ENCODE data around the gene EEF2K.
A peak's percentile ranks its signal among the peaks of the same experiment; 100 is the strongest.
"Not testable (repeated sequence)": the region's sequence is repeated elsewhere in the genome, so short reads cannot be mapped to it uniquely, and the experiment has no call there.

The EEF2K gene

DNA sequence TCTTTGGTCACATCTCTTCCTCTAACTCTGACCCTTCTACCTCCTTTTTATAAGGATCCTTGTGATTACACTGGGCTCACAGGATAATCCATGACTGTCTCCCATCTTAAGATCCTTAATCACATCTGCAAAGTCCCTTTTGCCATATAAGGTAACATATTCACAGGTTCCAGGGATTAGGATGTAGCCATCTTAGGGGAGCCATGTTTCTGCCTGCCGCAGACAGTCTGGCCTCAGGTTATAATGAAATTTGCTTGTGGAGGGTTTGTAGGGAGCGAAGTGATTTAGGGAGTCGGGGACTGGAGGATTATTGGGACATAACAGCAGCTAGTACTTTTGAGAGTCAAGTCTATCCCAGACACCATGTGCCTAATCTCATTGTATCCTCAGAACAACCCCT lies 7.7 kb downstream of the EEF2K start:
- DNase-seq, result no peak

DNA sequence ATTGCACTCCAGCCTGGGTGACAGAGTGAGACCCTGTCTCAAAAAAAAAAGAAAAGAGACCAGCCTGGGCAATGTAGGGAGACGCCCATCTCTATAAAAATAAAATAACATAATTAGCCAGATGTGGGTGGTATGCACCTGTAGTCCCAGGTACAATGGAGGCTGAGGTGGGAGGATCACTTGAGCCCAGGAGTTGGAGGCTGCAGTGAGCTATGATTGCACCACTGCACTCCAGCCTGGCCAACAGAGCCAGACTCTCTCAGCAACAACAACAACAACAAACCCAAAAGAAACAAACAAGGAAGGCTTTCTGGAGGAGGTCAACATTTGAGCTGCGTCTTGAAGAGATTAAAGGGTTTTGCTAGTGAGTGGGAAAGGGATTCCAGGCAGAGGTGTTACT lies 8.3 kb downstream of the EEF2K start:
- no peak for DNase-seq

DNA sequence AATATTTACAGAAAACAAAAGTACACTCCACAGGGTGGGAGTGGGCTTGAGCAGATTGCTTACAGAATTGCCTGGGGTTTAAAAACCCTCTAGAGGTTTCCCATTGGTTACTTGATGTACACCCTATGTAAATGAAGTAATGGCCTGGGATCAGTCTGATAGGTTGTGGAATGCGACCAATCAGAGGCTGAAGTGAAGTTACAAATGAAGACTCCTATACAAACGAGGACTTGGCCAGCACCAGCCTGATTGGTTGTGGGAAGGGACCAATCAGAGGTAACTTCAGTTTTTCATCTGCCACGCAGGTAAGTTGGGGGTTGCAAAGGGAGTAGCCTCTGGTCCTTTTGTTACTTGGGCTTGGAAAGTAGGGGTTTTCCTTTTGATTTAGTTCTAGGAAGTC lies 8.8 kb downstream of the EEF2K start:
- DNase-seq, result no peak

DNA sequence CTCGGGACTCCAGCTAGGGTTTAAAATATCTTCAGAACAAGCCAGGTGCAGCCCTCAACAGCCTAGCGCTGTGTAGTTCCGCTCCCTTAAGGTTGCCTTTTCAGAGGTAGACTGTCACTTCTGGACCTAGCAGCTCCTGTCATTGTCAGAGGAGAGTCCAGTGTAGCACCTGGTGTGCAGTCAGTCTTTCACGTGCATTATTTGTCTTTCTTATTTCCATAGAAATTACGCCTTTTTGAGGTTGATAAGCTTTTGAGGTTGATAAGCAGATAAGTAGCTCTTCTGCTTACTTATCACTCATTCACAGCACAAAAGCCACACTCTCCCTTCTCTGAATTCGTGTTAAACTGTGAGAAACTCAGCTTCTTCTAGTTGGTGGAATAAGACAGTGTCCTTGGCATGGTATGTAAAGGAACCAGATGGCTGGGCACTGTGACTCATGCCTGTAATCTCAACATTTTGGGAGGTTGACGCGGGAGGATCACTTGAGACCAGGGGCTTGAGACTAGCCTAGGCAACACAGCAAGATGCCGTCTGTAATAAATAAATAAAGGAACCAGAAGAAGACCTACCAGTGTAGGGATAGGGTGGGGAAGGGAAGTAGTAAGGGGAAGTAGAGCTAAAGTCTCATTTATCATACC lies 10.2 kb downstream of the EEF2K start:
- DNase-seq, result no peak

DNA sequence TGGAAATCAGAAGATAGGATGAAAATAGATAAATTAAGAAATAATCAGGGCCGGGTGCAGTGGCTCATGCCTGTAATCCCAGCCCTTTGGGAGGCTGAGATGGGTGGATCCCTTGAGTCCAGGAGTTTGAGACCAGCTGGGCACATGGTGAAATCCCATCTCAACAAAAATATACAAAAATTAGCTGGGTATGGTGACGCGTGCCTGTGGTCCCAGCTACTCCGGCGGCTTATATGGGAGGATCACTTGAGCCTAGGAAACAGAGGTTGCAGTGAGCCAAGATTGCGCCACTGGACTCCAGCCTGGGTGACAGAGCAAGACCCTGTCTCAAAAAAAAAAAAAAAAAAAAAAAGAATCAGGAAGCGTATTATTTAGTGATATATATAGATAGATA lies 10.8 kb downstream of the EEF2K start:
- not testable (repeated sequence) for DNase-seq

DNA sequence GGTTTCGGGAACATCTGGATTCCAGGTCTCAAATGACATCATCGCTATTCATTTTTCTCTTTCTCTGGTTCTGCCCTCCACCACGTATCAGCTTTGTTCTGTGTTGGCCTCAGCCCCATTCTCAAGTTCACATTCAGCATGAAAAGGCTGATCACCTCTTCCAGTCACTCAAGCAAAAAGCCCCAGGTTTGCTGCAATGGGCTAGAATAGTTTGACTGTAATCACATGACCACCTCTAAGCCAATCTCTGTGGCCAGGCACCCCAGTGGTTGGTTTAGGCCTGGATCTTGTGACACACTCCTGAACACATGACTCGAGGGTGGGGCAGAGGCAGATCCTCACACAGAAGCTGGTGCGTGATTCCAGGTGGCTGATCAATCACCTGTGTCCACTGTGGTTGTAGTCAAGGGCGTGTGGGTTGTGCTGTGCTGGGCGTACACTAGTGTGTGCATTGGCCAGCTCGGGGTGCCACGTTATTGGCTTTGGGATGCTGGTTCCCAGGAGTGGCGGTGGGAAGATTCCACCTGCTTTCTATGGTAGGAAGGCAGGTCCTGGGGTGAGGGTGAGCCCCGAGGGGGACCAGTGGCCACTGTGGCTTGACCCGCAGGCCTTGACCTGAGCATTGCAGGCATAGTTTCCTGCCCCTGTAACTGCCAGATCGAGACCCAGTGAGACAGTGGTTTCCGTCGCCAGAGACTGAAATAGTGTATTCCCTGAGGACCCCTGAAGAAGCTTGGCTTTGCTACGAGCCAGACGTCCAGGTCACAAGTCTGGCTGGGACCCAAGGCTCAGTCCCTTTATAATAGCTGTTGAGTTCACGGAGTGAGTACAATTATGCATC lies 12.0 kb downstream of the EEF2K start:
- DNase-seq, result no peak

DNA sequence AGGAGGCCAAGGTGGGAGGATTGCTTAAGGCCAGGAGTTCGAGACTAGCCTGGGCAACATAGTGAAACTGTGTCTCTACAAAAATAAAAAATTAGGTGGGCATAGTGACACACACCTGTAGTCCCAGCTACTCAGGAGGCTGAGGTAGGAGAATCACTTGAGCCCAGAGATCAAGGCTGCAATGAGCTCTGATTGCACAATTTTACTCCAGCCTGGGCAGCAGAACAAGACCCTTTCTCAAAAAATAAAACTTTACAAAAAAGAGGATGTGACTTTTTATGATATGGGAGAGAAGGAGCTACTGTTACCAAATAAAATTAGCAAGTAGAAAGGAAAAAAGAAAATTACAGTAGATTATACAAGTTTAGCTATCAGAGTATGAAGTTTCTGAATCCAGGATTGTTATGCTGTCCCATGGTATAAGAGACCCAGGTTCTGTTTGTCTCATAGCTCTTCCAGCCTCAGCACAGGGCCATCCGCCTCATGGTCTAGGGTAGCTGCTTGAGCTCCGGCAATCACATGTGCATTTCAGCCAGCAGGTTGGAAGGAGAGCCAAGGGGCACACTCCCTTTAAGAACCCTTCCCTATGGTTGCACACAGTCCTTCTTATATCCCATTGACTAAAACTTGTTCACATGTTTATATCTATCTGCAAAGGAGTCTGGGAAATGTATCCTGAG lies 13.5 kb downstream of the EEF2K start:
- no peak for DNase-seq

DNA sequence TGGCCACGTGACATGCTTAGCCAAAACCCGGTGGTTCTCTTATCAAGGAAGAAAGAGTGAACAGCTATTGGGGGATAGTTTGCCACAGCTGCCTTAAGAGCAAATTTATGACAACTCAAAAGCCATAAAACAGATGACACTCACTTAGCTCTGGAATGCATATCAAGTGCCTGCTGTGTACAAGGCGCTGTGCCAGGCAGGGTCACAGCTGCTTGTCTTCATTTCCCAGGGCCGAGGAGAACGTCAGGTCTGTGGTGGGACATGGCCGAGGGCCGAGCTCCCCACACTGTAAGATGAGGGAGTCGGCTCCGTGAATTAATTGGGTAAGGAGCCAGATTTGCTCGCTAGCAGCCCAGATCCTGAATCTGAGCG lies 14.0 kb downstream of the EEF2K start:
- DNase-seq, result peak; percentile 56

DNA sequence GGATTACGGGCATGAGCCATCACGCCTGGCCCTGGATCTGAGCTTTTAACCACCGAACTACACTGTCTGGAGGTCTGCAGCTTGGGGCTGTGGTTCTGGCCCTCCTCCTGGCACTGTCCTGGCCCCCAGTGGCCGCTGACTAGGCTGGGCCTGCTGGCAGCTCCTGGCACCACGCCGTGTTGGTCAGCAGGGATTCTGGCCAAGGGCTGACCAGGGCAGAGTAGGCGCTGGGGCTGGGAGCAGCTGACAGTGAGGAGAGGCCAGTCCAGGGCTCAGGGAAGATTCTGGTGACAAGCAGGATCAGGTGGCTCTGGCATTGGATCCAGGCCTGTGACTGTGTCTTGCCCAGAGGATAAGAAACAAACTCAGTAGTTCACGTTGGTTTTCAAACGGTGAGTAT lies 14.6 kb downstream of the EEF2K start:
- no peak for DNase-seq

DNA sequence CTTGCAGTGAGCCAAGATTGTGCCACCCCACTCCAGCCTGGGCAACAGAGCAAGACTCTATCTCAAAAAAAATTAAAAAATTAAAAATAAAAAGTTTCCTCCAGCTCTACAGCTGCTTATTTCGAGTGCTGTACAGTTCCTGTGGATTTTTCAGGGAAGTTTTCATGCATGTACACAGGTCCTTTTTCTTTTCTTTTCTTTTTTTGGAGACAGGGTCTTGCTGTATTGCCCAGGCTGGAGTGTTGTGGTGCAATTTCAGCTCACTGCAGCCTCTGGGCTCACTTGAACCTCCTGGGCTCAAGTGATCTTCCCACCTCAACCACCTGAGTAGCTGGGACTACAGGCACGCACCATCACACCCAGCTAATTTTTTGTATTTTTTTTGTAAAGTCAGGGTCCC lies 15.9 kb downstream of the EEF2K start:
- DNase-seq, result no peak

DNA sequence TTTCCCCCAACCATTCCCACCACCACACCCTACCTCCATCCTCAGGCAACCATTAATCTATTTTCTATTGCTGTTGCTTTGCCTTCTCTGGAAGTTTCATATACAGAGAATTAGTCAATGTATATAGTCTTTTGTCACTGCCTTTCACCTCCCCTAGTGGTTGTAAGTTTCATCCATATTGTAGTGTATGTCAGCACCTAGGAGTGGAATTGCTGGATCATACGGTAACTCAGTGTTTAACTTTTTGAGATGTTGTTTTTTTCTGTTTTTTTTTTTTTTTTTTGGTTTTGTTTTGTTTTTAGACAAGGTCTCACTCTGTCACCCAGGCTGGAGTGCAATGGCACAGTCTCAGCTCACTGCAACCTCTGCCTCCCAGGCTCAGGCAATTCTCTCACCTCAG lies 16.9 kb downstream of the EEF2K start:
- DNase-seq, result no peak

DNA sequence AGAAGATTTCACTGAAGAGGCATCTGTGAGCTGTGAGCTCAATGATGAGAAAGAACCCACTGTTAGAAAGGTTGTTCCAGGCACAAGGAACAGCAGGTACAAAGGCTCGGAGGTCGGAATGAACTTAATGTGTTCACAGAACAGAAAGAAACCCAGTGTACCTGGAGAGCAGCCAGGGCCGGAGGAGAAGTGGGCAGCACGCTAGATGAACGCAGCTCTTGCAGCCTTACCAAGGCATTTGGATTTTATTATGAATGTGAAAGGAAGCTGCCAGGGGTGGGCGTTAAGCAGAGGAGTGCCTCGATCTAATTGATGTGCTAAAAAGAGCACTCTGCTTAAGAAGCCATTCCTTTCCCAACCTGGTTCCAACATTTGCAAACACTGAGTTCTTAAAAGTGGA lies 19.0 kb downstream of the EEF2K start:
- no peak for DNase-seq

DNA sequence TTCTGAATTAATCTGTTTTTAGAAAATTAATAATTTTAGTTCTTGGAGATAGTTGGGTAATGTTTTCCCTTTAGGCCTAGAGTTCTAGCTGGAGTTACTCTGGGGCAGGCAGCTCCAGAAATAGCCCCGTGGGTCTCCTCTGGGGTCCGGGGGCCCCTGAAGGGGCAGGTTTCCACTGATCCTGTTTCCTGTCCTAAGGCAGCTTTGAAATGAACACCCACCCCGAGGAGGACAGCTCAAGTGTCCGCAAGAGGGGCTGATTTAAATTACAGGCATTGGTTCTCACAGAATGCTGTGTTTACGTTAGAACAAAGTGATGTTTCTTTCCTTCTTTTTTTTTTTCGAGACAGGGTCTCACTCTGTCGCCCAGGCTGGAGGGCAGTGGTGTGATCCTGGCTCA lies 23.8 kb downstream of the EEF2K start:
- no peak for DNase-seq

DNA sequence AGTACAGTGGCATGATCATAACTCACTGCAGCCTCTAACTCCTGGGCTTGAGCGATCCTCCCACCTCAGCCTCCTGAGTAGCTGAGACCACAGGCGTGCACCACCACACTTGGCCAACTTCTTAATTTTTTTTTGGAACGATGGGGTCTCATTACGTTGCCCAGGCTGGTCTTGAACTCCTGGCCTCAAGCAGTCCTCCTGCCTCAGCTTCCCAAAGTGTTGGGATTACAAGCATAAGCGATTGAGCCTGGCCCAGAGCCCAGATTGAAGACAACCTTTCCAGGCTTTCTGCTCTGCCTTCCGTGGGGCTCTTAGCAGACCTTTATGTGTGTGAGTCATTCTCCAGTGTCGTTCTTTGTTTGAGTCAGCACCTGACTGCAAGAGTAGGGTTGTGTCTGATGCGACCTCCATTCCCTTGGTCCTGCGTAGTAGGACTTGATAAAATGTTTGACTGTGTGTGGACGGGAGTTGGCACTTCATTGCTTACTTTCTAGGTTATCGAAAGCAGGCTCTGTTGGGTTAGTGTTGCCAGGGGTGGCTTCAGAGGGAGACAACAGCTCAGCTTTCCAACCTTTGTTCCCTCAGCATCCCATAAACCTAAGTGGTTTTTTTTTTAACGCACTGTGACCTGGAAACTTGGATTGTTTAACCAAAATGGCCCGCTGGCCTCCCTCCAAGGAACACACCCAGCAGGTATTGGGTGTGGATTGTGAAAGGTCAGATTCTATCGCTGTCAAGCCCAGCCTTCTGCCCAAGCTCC lies 26.4 kb downstream of the EEF2K start:
- DNase-seq, result peak; percentile 26

DNA sequence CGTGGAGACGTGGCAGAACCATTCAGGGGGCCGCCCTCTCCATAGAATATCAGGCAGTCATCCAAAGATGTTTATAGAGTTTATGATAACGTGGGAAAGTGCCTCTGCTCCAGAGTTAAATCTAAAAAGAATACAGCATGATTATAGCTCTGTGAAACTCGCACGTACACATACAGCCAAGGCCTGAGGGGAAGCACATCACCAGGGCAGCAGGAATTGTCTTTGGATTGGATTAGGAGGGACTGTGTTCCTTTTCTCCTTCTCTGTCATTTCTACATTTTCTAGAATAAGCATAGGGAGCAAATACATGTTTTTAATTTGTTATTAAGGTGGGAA lies 26.9 kb downstream of the EEF2K start:
- no peak for DNase-seq

DNA sequence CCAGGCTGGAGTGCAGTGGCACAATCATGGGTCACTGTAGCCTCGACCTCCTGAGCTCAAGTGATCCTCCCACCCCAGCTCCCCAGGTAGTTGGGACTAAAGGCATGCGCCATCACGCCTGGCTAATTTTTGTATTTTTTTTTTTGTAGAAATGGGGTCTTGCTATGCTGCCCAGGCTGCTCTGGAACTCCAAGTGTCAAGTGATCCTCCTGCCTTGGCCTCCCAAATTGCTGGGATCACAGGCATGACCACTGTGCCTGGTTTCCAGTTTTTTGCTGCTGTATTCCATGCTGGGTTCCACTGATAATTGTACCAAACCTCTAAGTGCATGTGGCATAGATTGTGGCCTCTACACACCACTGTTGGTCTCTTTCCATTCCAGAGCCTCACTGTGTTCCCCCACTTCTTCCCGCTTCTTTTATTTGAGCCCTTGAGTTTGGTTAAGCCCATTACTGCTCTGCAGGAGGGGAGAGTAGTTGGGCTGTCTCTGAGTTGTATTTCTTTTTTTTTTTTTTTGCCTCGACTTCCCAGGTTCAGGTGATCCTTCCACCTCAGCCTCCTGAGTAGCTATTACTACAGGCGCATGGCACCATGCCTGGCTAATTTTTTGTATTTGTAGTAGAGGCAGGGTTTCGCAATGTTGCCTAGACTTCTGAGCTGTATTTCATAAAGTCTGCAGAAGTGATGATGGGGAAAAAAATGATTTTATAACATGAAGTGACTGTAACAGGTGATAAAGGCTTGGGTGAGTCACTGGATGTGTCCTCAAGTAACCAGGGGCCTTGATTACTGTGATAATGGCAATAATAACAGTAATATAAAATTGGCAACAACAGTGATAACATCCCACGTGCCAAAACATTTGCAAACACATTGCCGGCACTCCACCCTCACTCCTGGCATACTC lies 30.0 kb downstream of the EEF2K start:
- no peak for DNase-seq

DNA sequence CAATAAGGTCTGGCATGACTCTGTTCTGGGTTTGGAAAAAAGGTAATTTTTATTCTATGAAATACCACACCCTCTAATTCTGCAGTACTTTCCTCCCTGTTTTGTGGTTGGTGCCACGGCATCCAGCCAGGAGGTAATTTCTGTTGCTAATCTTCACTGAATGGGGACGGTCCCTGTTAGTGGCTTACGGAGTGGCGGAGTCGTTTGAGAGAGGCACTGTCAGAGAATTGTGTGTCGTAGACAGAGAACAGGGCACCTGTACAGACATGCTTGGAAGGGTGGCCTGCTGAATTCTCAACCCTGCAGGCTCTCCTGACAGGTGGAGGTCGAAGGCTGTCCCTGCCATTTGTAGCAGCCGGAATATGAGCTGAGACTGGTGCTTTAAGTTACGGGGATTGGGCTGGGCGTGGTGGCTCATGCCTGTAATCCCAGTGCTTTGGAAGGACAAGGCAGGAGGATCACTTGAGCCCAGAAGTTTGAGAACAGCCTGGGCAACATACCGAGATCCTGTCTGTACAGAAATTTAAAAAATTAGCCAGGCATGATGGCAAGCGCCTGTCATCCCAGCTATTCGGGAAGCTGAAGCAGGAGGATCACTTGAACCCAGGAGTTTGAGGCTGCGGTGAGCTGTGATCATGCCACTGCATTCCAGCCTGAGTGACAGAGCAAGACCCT lies 33.2 kb downstream of the EEF2K start:
- no peak for DNase-seq

DNA sequence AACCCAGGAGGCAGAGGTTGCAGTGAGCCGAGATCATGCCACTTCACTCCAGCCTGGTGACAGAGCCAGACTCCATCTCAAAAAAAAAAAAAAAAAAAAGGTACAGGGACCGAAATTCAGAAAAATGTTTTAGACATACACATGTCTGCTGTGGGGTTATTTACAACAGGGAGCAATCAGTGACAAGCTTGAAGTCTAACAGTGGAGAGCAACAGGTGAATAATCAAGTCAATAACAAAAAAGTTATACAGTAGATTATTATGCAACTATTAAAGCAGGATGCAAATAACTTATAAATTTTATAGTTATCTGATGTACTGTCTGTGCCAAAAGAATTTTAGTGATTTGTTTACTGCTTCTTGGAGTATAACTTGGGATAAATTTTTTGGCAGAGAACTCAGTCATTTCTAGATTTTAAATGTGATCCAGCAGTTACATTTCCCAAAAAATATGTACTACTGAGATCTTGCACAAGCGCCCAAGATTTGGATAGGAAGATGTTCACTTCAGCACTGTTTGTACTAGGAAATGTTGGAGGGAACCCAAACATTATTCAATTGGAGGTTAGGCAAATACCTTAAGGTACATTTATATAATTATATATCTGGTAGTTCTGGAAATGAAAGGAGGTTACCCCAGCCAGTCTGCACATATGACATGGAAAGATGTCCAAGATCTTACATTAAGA lies 34.1 kb downstream of the EEF2K start:
- peak; percentile 37 for DNase-seq

DNA sequence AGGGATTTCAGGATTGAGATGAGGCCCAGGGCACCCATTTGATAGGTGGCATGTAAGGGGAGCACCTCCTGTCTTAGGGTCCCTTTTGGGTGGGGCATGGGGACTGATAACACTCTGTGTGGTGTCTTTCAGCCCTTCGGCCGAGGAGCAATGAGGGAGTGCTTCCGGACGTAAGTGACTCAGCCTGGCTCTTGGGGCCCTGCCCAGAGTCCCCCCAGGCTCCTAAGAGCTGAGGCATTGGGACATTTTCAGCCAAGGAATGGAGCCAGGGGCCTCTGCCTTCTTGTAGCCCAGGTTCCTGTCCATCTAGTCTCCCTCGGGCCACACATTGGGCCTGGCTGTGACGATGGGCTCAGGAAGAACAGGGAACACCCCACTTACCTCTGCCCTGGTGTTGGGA lies 44.4 kb downstream of the EEF2K start:
- DNase-seq, result no peak

DNA sequence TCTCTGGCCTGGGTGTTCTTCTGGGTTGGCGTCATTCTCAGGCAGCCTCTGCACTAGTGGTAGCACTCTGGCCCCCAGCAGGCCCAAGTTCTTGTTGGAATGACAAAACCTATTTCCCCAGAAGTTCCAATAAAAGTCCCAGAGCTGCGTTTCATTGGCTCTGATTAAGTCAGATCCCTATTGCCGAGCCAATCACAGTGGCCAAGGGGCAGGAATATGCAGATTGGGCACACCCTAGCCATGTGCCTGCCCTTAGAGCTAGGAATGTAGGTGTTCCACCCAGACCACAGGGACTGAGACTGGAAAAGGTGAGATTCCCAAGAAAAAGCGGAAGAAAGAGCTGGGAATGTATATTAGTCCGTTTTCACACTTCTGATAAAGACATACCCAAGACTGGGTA lies 46.2 kb downstream of the EEF2K start:
- DNase-seq, result no peak

DNA sequence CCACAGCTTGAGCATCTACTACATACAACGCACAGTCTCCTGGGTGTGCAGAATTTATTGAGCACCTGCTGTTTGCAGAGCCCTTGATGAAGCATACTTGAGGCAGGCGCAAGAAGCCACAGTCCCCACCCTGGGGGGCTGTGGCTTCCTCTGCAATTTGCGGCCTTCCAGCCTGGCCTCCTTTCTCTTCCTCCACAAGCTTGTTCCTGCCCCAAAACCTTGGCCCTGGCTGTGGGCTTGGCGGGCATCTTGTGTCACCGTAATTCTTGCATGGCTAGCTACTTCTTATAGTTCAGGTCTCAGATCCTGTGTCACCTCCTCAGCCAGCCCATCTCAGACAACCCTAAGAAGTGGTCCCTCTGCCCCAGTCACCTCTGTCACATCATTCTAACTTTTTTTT lies 47.2 kb downstream of the EEF2K start:
- DNase-seq, result no peak
